Fibroblast of villous mesenchyme (primary cell): ENCODE data around the gene OSBPL8. TPM values are rescaled to one million over a fixed set of nuclear protein-coding genes. Genes with fewer than 3 reads are reported as not detected.

Source experiments
- DNase-seq: peaks from one replicate; pipeline ENCODE4 v3.0.0-alpha.2; 2010; ENCODE audit warnings: low read depth
- H3K4me3 ChIP-seq: 2 replicates; pipeline ENCODE4 v1.5.1; 2011; ENCODE audit warnings: low read depth, mild to moderate bottlenecking, low read length
- total RNA-seq: library from RNA; depleted of rRNA; stranded (reverse); fragments of >200 nt; gene quantifications from 2 replicates; pipeline ENCODE4 v1.2.3, GENCODE V29; 2012
- TF ChIP-seq, protein P1 (sequence below): IDR thresholded peaks from 2 replicates; pipeline ENCODE4 v1.5.1; 2012; ENCODE audit warnings: low read depth, mild to moderate bottlenecking, low read length; ENCODE audit not compliant: insufficient read depth

OSBPL8 gene
- total RNA-seq, 1 donor: 135 TPM

DNA sequence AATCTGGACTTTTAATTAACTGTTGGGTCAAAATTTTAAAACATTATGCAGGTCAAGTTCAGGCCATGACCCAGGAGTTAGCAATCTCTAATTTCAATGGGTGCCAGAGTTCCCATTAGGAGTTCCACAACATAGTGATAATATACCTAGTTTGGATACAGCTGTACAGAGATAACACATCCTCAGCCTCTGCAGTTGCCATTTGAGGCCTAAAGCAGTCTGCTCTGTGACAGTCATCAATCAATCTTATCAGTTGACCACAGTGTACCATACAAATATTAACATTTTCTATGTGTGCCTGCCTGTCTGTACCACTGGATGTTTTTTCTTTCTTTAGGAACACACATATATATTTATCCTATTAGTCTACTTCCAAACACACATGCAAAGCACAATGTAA, 157.3 kb downstream of the OSBPL8 start:
- H3K4me3 ChIP-seq: no peak overlapping the region
- TF ChIP-seq, protein P1, sequence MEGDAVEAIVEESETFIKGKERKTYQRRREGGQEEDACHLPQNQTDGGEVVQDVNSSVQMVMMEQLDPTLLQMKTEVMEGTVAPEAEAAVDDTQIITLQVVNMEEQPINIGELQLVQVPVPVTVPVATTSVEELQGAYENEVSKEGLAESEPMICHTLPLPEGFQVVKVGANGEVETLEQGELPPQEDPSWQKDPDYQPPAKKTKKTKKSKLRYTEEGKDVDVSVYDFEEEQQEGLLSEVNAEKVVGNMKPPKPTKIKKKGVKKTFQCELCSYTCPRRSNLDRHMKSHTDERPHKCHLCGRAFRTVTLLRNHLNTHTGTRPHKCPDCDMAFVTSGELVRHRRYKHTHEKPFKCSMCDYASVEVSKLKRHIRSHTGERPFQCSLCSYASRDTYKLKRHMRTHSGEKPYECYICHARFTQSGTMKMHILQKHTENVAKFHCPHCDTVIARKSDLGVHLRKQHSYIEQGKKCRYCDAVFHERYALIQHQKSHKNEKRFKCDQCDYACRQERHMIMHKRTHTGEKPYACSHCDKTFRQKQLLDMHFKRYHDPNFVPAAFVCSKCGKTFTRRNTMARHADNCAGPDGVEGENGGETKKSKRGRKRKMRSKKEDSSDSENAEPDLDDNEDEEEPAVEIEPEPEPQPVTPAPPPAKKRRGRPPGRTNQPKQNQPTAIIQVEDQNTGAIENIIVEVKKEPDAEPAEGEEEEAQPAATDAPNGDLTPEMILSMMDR: no peak
- DNase-seq: no peak

DNA sequence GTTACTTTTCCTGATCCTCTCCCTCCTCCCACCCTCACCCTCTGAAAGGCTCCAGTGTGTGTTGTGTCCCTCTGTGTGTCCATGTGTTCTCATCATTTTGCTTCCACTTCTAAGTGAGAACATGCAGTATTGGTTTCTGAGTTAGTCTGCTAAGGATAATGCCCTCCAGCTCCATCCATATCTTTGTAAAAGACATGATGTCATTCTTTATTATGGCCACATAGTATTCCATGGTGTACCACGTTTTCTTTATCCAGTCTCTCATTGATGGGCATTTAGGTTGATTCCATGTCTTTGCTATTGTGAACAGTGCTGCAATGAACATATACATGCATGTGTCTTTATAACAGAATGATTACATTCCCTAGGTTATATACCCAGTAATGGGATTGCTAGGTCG, 159.4 kb downstream of the OSBPL8 start:
- no peak overlapping the region for H3K4me3 ChIP-seq
- DNase-seq: no peak
- TF ChIP-seq, protein P1: no peak

DNA sequence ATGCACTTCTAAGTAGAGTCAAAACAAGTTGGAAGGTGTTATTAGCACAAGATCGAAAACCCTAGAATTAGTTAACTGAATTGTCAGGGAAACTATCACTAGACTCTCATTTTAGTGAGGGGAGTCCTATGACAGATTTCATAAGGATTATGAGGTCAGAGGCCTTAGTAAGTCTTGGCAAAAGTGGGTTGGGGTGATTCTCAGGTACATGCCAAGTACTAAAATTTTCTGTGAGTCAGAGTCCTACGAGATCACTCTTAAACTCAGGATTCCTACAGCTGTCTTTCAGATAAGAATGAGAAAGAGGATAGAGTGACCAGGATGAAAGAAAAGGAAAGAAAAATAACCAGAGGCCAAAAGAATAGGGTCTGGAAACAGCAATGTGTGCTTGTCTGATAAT, 160.5 kb downstream of the OSBPL8 start:
- TF ChIP-seq, protein P1: no peak
- no peak for DNase-seq
- no peak overlapping the region for H3K4me3 ChIP-seq

DNA sequence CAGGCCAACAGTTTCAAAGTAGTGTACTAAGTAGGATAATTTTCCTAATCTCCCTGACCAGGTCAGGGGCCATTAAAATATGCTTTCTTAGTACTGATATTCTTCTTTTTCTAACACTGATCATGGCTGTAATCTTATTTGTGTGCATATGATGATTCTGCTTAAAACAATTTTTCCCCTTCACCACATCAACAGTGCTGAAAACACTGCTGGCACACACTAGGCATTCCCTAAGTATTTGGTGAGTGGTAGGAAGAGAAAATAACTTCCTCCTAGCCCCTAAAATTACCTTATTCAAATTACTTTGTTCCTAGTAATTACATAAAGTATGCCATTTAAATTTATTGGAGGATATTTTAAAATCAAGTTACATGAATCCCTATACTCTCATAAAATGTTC, 161.5 kb downstream of the OSBPL8 start:
- no peak overlapping the region for H3K4me3 ChIP-seq
- no peak for DNase-seq
- TF ChIP-seq, protein P1: no peak

DNA sequence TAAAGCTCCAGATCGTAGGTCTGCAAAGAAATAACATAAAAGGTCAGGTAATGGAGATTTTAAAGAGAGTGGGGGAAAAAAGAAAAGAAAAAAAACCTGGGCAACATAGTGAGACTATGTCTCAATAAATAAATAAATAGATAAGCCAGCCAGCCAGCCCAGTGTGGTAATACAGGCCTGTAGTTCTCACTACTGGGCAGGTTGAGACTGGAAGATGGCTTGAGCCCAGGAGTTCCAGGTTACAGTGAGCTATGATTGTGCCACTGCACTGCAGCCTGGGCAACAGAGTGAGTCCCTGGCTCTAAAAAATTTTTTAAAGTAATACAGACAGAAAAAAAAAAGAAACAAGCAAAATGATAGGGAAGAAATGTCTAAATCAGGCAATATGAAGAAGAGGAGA, 168.1 kb downstream of the OSBPL8 start:
- TF ChIP-seq, protein P1: no peak
- DNase-seq: no peak
- no peak overlapping the region for H3K4me3 ChIP-seq

DNA sequence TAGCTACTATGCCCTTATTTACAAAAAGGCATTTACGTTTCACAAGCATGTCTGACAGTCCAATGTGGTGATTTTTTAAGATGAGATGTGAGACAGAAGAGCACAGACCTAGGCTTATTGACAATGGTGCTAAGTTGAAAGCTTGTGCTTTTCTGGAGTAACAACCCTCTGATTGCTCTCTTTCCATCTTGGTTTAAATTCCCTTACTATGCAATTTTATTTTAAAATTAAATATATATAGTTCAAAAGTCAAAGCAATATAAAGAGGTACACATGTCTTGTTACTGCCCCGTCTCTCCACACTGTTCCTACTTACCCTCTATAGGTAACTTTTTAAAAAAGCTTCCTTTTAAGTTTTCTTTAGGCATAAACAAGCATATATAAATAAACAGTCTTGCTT, 172.0 kb downstream of the OSBPL8 start:
- TF ChIP-seq, protein P1: no peak
- no peak for DNase-seq
- H3K4me3 ChIP-seq: no peak overlapping the region

DNA sequence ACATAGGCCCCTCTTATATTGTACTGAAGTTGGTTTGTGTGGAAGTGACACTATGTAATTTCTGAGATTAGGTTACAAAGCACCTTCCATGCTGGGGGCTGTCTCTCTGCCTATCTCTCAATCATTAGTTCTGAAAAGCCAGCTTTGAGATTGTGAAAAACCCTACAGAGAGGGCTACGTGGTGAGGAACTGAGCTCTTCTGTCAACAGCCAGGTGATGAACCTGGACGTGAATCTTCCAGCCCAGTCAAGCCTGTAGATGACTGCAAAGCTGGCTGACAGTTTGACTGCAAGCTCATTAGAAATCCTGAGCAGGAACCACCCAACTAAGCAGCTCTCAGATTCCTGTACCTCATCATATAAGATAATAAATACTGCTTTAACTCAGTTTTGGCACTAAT, 175.0 kb downstream of the OSBPL8 start:
- DNase-seq: no peak
- no peak overlapping the region for H3K4me3 ChIP-seq
- TF ChIP-seq, protein P1: no peak
